OCI-LY7 (cell line): Measurements from ENCODE around the gene GZF1. TPM values are rescaled to one million over a fixed set of nuclear protein-coding genes. Genes with fewer than 3 reads are reported as not detected.

Experiments
- BruUV-seq: library from RNA; stranded (reverse); fragments of 400-500 nt; replicated peaks from 2 replicates; lab custom pipeline; 2021; lab: Mats Ljungman, UMichigan
- CTCF ChIA-PET: fragments of 300-600 bp; sonication (Branson Sonifier 250); formaldehyde crosslinking; loops from one replicate; lab custom pipeline; 2022; ENCODE audit warnings: antibody characterized with exemption; ENCODE audit not compliant: unreplicated experiment; lab: Charles Lee
- POLR2A ChIA-PET: fragments of 300-600 bp; sonication (Branson Sonifier 250); formaldehyde crosslinking; loops from one replicate; lab custom pipeline; 2022; ENCODE audit warnings: antibody characterized with exemption; lab: Charles Lee
- DNase-seq: peaks from one replicate; pipeline ENCODE4 v3.0.0-alpha.2; 2015; ENCODE audit warnings: low spot score
- H2AFZ ChIP-seq: fragments of 200-600 bp; sonication (generic), shearing (Covaris generic); 2 replicates; pipeline ENCODE4 v1.6.1; 2014; ENCODE audit warnings: mild to moderate bottlenecking, antibody characterized with exemption, low read length, moderate library complexity
- H3K27ac ChIP-seq: fragments of 200-600 bp; sonication (generic); 2 replicates; pipeline ENCODE4 v1.5.1; 2014; ENCODE audit warnings: mixed run types, low read depth, mild to moderate bottlenecking, moderate library complexity, low read length, inconsistent platforms; ENCODE audit not compliant: poor library complexity, severe bottlenecking
- H3K36me3 ChIP-seq: fragments of 200-600 bp; sonication (generic); 2 replicates; pipeline ENCODE4 v1.6.1; 2014; ENCODE audit warnings: mild to moderate bottlenecking, antibody characterized with exemption, low read length, moderate library complexity, mixed read lengths; ENCODE audit not compliant: insufficient read depth
- H3K4me1 ChIP-seq: fragments of 200-600 bp; sonication (generic); 2 replicates; pipeline ENCODE4 v1.5.1; 2014; ENCODE audit warnings: mild to moderate bottlenecking, low read length; ENCODE audit not compliant: insufficient read depth, poor library complexity, severe bottlenecking
- H3K4me2 ChIP-seq: fragments of 200-600 bp; sonication (generic); 2 replicates; pipeline ENCODE4 v1.6.1; 2014; ENCODE audit warnings: mild to moderate bottlenecking, low read length
- H3K4me3 ChIP-seq: fragments of 200-600 bp; sonication (generic); 2 replicates; pipeline ENCODE4 v1.5.1; 2014; ENCODE audit warnings: mild to moderate bottlenecking, low read depth, low read length; ENCODE audit not compliant: poor library complexity, severe bottlenecking
- H3K79me2 ChIP-seq: fragments of 200-600 bp; sonication (generic); 2 replicates; pipeline ENCODE4 v1.6.1; 2016; ENCODE audit warnings: low read depth, mild to moderate bottlenecking, low read length, moderate library complexity, mixed read lengths; ENCODE audit not compliant: insufficient read depth
- H3K9me2 ChIP-seq: fragments of 200-600 bp; sonication (generic); 2 replicates; pipeline ENCODE4 v1.6.1; 2016; ENCODE audit warnings: mild to moderate bottlenecking, low read length, mixed read lengths; ENCODE audit not compliant: insufficient read depth
- H3K9me3 ChIP-seq: fragments of 200-600 bp; sonication (generic); 2 replicates; pipeline ENCODE4 v1.6.1; 2014; ENCODE audit warnings: mild to moderate bottlenecking, mixed run types, low read length, mixed read lengths
- H4K20me1 ChIP-seq: fragments of 200-600 bp; sonication (generic); 2 replicates; pipeline ENCODE4 v1.6.1; 2014; ENCODE audit warnings: mild to moderate bottlenecking, antibody characterized with exemption, low read length, moderate library complexity, mixed read lengths; ENCODE audit not compliant: insufficient read depth
- EZH2phosphoT487 ChIP-seq: fragments of 200-600 bp; sonication (generic); IDR thresholded peaks from 2 replicates; pipeline ENCODE4 v1.6.1; 2018; ENCODE audit warnings: low read depth, borderline replicate concordance, mild to moderate bottlenecking, mixed run types, antibody characterized with exemption, low read length, moderate library complexity, mixed read lengths
- intact Hi-C: fragments of 100-400 bp; cut with micrococcal nuclease; formaldehyde crosslinking; loops from one replicate; pipeline ENCODE4 v1.10.0; 2022; ENCODE audit not compliant: unreplicated experiment
- total RNA-seq, 2 experiments: library from RNA; depleted of rRNA in 1 of 2; stranded (reverse); fragments of >200 nt in 1 of 2; shearing (Covaris generic) in 1 of 2; gene quantifications; 2 replicates each; pipeline ENCODE4 v1.2.3, GENCODE V29; 2014 to 2022
- TF ChIP-seq, protein P1 (sequence below): fragments of 200-600 bp; sonication (generic); conservative IDR thresholded peaks from 2 replicates; pipeline ENCODE4 v1.5.1; 2014; ENCODE audit warnings: mild to moderate bottlenecking, antibody characterized with exemption, low read length, moderate library complexity, mixed read lengths

GZF1 gene
- total RNA-seq, 2 experiments from 2014 or later, result 17.1 to 17.7 TPM

DNA sequence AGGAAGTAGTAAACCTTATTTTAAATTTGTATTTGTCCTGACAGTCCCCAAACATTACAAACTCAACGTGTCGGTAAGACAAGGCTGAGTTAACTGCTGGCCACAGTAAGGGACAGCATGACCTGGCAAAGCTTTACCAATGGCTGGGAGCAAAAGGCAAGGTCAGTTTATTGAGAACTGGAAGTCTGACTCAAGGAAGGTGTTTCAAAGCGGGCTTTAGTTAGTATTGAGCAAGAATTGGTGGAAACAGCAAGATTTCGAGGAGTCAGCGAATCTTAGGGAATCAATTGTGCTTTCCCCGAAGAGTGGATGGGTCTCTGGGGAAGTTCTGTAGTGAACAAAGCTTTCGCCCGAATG, 885 bp upstream of the GZF1 start:
- ChIA-PET CTCF (interaction anchor here (1.0 kb wide), 1 partner anchor 11 kb away, joined by 3 read pairs; no protein-coding TSS in a partner anchor), POLR2A (interaction anchor here (1.2 to 2.0 kb wide), 2 partner anchors 9 to 11 kb away, joined by 3 to 7 read pairs; partner anchors contain the start of gene NXT1)
- intact Hi-C loops, result loop anchor here (5.0 kb wide), 1 partner anchor 61 kb away; the partner anchor contains the start of gene NAPB
- Histone ChIP-seq H2AFZ (peak overlapping the region; percentile 67; the same call in 1 of the 2 replicates), H3K9me2 (no peaks in the 10 kb centered on the region), H3K36me3 (peaks cover 23% of the 10 kb centered on the region), H3K9me3 (no peaks in the 10 kb centered on the region), H4K20me1 (peaks cover 14% of the 10 kb centered on the region), H3K79me2 (peaks cover 33% of the 10 kb centered on the region), H3K4me3 (peak overlapping the region; percentile 85), H3K4me1 (peaks cover 48% of the 10 kb centered on the region), H3K4me2 (peak overlapping the region; percentile 84), H3K27ac (peak overlapping the region; percentile 73)
- BruUV-seq, result no TSS peak
- DNase-seq, result no peak
- TF ChIP-seq, protein P1, sequence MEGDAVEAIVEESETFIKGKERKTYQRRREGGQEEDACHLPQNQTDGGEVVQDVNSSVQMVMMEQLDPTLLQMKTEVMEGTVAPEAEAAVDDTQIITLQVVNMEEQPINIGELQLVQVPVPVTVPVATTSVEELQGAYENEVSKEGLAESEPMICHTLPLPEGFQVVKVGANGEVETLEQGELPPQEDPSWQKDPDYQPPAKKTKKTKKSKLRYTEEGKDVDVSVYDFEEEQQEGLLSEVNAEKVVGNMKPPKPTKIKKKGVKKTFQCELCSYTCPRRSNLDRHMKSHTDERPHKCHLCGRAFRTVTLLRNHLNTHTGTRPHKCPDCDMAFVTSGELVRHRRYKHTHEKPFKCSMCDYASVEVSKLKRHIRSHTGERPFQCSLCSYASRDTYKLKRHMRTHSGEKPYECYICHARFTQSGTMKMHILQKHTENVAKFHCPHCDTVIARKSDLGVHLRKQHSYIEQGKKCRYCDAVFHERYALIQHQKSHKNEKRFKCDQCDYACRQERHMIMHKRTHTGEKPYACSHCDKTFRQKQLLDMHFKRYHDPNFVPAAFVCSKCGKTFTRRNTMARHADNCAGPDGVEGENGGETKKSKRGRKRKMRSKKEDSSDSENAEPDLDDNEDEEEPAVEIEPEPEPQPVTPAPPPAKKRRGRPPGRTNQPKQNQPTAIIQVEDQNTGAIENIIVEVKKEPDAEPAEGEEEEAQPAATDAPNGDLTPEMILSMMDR, result no peak
- no peak for TF ChIP-seq EZH2phosphoT487

DNA sequence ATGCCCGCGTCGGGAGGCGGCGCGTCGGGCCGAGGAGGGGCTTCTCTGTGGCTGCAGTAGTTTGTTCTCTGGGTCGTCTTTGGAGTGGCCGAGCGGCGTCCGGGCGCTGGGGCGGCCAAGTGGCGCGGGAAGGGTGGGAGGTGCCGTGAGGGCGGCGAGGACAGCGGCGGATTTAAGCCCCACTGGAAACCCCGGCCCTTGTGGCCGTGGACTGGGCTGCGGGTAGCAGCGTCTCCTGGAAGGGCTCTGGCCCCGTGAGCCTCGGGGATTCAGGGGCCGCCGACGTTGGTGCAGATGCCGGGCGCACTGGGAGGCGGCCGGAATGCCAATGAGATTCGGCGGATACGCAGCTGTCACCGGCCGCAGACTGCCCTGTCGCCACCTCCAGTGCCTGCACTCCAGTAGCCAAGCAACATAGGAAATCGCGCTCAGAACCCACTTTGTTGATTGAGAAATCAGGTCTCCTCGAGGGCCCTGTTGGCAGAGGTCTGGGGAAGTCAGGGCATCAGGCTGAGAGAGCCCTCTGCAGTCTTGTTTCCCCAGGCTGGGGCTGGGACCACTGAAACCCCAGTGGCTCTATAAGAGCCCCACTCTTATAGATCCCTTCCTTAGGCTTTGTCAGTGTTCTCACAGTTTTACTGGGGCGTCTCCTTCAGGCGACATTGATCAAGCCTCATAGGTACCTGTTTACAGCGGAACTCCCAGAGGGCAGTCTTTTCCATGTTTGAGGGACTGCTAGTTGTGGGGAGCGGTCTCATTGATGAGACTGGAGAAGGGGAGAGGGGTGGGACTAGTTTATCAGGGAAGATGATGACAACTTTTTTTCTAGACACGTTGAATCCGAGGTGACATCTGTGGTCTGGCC, 642 bp downstream of the GZF1 start:
- ChIA-PET POLR2A (no interaction called here), CTCF (no interaction called here)
- Histone ChIP-seq H3K4me2 (peak overlapping the region; percentile 98), H3K9me3 (no peaks in the 10 kb centered on the region), H2AFZ (peak overlapping the region; percentile 45; the same call in 1 of the 2 replicates), H4K20me1 (peaks cover 20% of the 10 kb centered on the region), H3K27ac (peak overlapping the region; percentile 44), H3K4me1 (peaks cover 52% of the 10 kb centered on the region), H3K4me3 (peak overlapping the region; percentile 85), H3K79me2 (peaks cover 48% of the 10 kb centered on the region), H3K9me2 (no peaks in the 10 kb centered on the region), H3K36me3 (peaks cover 36% of the 10 kb centered on the region)
- intact Hi-C loops, result loop anchor here (5.0 kb wide), 1 partner anchor 60 kb away; the partner anchor contains the start of gene NAPB
- TF ChIP-seq, protein P1, result peak; percentile 30; the same call in 1 of the 2 replicates
- TF ChIP-seq EZH2phosphoT487, result no peak
- DNase-seq, result peak; percentile 61
- no TSS peak for BruUV-seq
